ENCODE results near the gene SERP2. TPM values are rescaled to one million over a fixed set of nuclear protein-coding genes. Genes with fewer than 3 reads are reported as not detected.

The SERP2 gene
- total RNA-seq, 1 donor from 2014 or later, result 2.8 TPM

Other genes starting within 250 kb of the SERP2 start
- gene TSC22D1, start 202.5 kb downstream of the SERP2 start, total RNA-seq, result 149 TPM